Activated CD8-positive, alpha-beta memory T cell treated with anti-CD3 and anti-CD28 coated beads, Interleukin-2, amount 10 ng/mL, durations not matched to agents 7 days and 5 days (primary cell): ENCODE results near the gene PTPRU. TPM values are rescaled to one million over a fixed set of nuclear protein-coding genes. Genes with fewer than 3 reads are reported as not detected.

Experiments
- ATAC-seq: fragments of 150-1000 bp; cut with Tn5 transposase; one replicate; pipeline ENCODE4 v1.10.0; 2021; ENCODE audit warnings: moderate library complexity
- CTCF ChIA-PET: fragments of 350-600 bp; sonication (Branson Sonifier 250); formaldehyde crosslinking; loops from one replicate; lab custom pipeline; 2021; ENCODE audit warnings: antibody characterized with exemption; lab: Charles Lee
- DNase-seq: peaks from one replicate; pipeline ENCODE4 v3.0.0-alpha.2; 2020
- H3K27ac Mint-ChIP-seq: one replicate; pipeline ENCODE4 v1.8.0; 2021; ENCODE audit warnings: mild to moderate bottlenecking, mixed read lengths
- H3K27me3 Mint-ChIP-seq: one replicate; pipeline ENCODE4 v1.8.0; 2021; ENCODE audit warnings: mixed read lengths
- H3K36me3 Mint-ChIP-seq: one replicate; pipeline ENCODE4 v1.8.0; 2021; ENCODE audit warnings: mild to moderate bottlenecking, mixed read lengths
- H3K4me1 Mint-ChIP-seq: one replicate; pipeline ENCODE4 v1.8.0; 2021; ENCODE audit warnings: mixed read lengths
- H3K4me3 Mint-ChIP-seq: one replicate; pipeline ENCODE4 v1.8.0; 2021; ENCODE audit warnings: mild to moderate bottlenecking, moderate library complexity, mixed read lengths
- H3K9me3 Mint-ChIP-seq: one replicate; pipeline ENCODE4 v1.8.0; 2022; ENCODE audit warnings: low read depth, mixed read lengths
- total RNA-seq, 2 experiments: library from RNA; stranded (reverse); gene quantifications; one replicate each; pipeline ENCODE4 v1.2.3, GENCODE V29; 2021

The PTPRU gene
- total RNA-seq, 2 experiments from 2014 or later = 0.47 to 0.64 TPM

- DNase-seq = no peak
- H3K4me1 Mint-ChIP-seq = no peaks in the 10 kb centered on the region
- H3K27me3 Mint-ChIP-seq = peaks cover 66% of the 10 kb centered on the region
- no peak overlapping the region for H3K4me3 Mint-ChIP-seq
- H3K27ac Mint-ChIP-seq = no peak overlapping the region
- ATAC-seq = no peak
- no peaks in the 10 kb centered on the region for H3K9me3 Mint-ChIP-seq
- H3K36me3 Mint-ChIP-seq = no peaks in the 10 kb centered on the region
- CTCF ChIA-PET = no interaction called here
These were observed 30.6 kb downstream of the PTPRU start for GRCh38 chr1:29266912-29267311.

DNA sequence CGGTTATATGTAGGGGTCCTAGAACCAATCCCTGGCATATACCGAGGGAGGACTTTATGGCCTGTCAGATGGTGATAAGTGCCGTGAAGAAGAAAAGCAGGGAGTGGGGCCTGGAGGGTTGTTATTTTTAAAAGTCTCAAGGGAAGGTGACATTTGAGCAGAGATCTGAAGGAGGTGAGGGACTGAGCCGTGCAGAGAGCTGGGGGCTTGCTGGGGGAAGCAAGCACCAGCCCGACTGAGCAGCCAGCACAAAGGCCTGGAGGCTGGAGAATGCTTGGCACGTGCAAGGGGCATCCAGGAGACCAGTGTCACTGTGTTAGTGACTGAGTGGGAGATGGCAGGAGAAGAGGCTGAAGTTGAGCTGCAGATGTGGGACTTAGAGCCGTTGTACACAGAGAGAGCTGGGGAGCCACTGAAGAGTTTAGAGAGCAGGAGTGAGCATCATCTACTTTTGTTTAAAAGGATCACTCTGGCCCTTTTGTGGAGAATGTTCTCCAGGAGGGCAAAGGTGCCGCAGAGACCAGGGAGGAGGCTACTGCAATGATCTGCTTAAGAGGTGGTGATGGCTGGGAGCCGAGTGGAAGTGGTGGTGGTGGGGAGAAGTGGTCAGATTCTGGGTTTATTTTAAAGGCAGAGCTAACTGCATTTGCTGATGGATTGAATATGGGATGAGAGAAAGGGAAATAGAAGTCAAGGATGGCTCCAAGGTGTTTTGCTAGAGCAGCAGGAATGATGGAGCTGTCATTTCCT, 31.2 kb downstream of the PTPRU start:
- peaks cover 65% of the 10 kb centered on the region for H3K27me3 Mint-ChIP-seq

DNA sequence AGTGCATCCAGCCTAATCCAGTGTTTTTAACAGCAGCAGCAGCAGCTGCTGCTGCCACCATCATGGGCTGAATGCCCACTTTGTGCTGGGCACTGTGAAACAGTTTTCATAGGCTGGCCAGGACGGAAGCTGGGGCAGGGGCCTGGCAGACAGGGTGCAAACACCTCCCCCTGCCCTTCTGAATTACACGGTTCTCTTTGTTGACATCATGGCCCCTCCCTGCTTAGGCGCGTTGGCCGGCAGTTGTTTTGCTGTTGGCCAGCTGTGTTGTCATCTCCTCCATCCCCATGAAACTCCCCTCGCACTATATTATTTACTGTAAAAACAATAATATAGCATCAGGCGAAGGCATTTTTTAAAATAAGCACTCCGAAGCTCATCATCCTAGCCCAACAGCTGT, 33.1 kb downstream of the PTPRU start:
- H3K27me3 Mint-ChIP-seq = peaks cover 65% of the 10 kb centered on the region
- H3K4me3 Mint-ChIP-seq = no peak overlapping the region
- no peak for DNase-seq
- ATAC-seq = no peak
- H3K36me3 Mint-ChIP-seq = no peaks in the 10 kb centered on the region
- H3K27ac Mint-ChIP-seq = no peak overlapping the region
- no peaks in the 10 kb centered on the region for H3K9me3 Mint-ChIP-seq
- CTCF ChIA-PET = no interaction called here
- no peaks in the 10 kb centered on the region for H3K4me1 Mint-ChIP-seq

More for the DNA sequence above, 31.2 kb downstream of the PTPRU start:
- Mint-ChIP-seq H3K4me1 (no peaks in the 10 kb centered on the region), H3K4me3 (no peak overlapping the region), H3K27ac (no peak overlapping the region), H3K36me3 (no peaks in the 10 kb centered on the region), H3K9me3 (no peaks in the 10 kb centered on the region)
- DNase-seq (no peak), ATAC-seq (no peak)
- CTCF ChIA-PET = no interaction called here

- no peak for ATAC-seq
- H3K4me3 Mint-ChIP-seq = no peak overlapping the region
- no peak overlapping the region for H3K27ac Mint-ChIP-seq
- DNase-seq = no peak
- H3K36me3 Mint-ChIP-seq = no peaks in the 10 kb centered on the region
- no peaks in the 10 kb centered on the region for H3K4me1 Mint-ChIP-seq
- CTCF ChIA-PET = no interaction called here
- no peaks in the 10 kb centered on the region for H3K9me3 Mint-ChIP-seq
- H3K27me3 Mint-ChIP-seq = peaks cover 56% of the 10 kb centered on the region
These were observed 34.7 kb downstream of the PTPRU start for GRCh38 chr1:29270929-29271521.

- H3K9me3 Mint-ChIP-seq = no peaks in the 10 kb centered on the region
- H3K27me3 Mint-ChIP-seq = peaks cover 51% of the 10 kb centered on the region
- H3K27ac Mint-ChIP-seq = no peak overlapping the region
- no peak for ATAC-seq
- H3K4me3 Mint-ChIP-seq = no peak overlapping the region
- H3K36me3 Mint-ChIP-seq = no peaks in the 10 kb centered on the region
- no peak for DNase-seq
- no peaks in the 10 kb centered on the region for H3K4me1 Mint-ChIP-seq
- CTCF ChIA-PET = no interaction called here
These were observed 35.4 kb downstream of the PTPRU start for GRCh38 chr1:29271724-29272123.

DNA sequence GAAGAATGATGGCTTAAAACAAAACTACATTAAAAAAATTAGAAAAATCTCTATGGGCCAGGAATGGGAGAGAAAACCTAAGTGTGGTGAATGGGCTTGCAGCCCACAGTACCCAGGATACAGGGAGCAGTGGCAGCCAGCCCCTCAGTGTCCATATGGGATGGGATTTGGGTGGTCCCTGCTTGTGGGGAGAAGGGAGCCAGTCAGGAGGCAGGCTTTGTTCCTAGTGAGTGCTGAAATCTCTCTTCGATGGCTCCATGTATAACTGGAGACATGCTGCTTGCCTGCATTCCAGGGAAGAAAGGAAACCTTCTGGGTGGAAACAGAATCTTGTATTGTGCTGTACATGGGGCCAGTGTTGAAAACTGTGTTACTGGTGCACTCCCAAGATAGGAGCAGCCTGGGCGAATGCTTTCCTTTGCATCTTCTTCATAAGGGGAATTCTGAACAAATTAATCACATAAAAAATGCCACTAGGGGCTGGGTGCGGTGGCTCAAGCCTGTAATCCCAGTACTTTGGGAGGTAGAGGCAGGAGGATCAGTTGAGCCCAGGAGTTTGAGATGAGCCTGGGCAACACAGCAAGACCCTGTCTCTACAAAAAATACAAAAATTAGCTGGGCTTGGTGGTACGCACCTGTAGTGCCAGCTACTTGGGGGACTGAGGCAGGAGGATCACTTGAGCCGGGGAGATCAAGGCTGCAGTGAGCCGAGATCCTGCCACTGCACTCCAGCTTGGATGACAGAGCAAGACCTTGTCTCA, 36.0 kb downstream of the PTPRU start:
- Mint-ChIP-seq H3K9me3 (no peaks in the 10 kb centered on the region), H3K27me3 (peaks cover 47% of the 10 kb centered on the region), H3K4me1 (no peaks in the 10 kb centered on the region), H3K36me3 (no peaks in the 10 kb centered on the region), H3K4me3 (no peak overlapping the region), H3K27ac (no peak overlapping the region)
- CTCF ChIA-PET = no interaction called here
- ATAC-seq = no peak
- no peak for DNase-seq

GRCh38 chr1:29275435-29275834, 39.1 kb downstream of the PTPRU start:
- Mint-ChIP-seq H3K4me1 (no peaks in the 10 kb centered on the region), H3K9me3 (no peaks in the 10 kb centered on the region), H3K27ac (no peak overlapping the region), H3K4me3 (no peak overlapping the region), H3K36me3 (no peaks in the 10 kb centered on the region), H3K27me3 (peaks cover 29% of the 10 kb centered on the region)
- ATAC-seq (no peak), DNase-seq (no peak)
- CTCF ChIA-PET = no interaction called here

DNA sequence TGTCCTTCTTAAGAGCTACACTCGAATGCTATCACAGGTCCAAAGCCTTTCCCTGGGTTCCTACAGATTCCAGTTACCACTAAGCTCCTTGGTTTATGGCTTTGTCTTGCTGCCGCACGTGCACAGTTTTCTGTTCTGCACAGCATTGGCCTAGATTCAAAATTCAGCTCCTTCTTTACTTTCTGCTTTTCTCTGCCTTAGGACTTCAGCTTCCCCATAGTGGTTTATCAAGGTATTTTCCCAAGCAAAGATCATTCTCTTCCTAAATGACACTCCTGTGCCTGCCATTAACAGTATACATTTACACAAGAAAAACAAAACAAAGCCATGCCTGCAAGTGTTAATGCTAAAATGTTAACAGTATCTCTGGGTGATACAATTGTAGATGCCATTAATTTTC, 41.8 kb downstream of the PTPRU start:
- H3K27me3 Mint-ChIP-seq = peaks cover 9% of the 10 kb centered on the region
- no peak overlapping the region for H3K27ac Mint-ChIP-seq
- no peaks in the 10 kb centered on the region for H3K4me1 Mint-ChIP-seq
- DNase-seq = no peak
- ATAC-seq = no peak
- CTCF ChIA-PET = no interaction called here
- no peak overlapping the region for H3K4me3 Mint-ChIP-seq
- H3K9me3 Mint-ChIP-seq = no peaks in the 10 kb centered on the region
- H3K36me3 Mint-ChIP-seq = no peaks in the 10 kb centered on the region

- no peak for DNase-seq
- CTCF ChIA-PET = no interaction called here
- no peak for ATAC-seq
- no peak overlapping the region for H3K4me3 Mint-ChIP-seq
- peaks cover 9% of the 10 kb centered on the region for H3K27me3 Mint-ChIP-seq
- no peaks in the 10 kb centered on the region for H3K4me1 Mint-ChIP-seq
- no peaks in the 10 kb centered on the region for H3K9me3 Mint-ChIP-seq
- no peaks in the 10 kb centered on the region for H3K36me3 Mint-ChIP-seq
- H3K27ac Mint-ChIP-seq = no peak overlapping the region
These were observed 43.1 kb downstream of the PTPRU start for GRCh38 chr1:29279406-29279805.

- no peak for DNase-seq
These were observed 43.6 kb downstream of the PTPRU start for GRCh38 chr1:29279951-29280391.

DNA sequence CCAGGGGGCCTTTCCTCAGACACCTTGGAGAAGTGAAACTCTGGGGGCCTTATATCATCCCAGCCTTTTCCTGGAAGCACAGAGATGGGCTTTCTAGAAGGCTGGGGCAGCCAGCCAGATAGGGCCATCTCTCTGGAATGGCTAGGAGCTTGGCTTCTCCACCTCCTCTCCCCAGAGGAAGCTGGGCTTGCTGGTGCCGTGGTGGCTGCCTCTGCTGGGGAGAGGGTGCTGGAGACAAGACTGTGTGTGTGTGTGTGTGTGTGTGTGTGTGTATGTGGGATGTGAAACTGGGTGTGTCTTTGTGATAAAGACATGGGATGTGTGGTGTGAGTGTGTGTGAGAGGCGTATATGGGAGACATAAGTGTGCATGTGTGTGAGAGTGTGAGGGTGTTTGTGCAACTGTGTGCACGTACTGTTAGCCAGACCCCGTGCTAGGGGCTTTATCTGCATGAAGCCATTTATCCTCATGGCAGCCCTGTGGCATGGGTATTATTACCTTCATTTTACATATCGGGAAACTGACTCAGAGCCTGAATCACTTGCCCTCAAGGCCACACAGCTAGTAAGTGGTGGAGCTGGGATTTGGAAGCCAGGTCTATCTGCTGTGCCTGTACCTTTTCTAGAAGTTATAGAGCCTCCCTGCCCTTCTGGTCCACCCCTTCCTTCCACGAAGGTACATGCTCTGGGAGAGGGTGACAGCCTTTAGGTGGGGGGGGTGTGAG, 44.2 kb downstream of the PTPRU start:
- Mint-ChIP-seq H3K27me3 (peaks cover 6% of the 10 kb centered on the region), H3K4me1 (no peaks in the 10 kb centered on the region), H3K27ac (no peak overlapping the region), H3K36me3 (no peaks in the 10 kb centered on the region), H3K9me3 (no peaks in the 10 kb centered on the region), H3K4me3 (no peak overlapping the region)
- DNase-seq (no peak), ATAC-seq (no peak)
- CTCF ChIA-PET = no interaction called here

More at GRCh38 chr1:29279951-29280391, 43.6 kb downstream of the PTPRU start:
- Mint-ChIP-seq H3K36me3 (no peaks in the 10 kb centered on the region), H3K27ac (no peak overlapping the region), H3K9me3 (no peaks in the 10 kb centered on the region), H3K4me3 (no peak overlapping the region), H3K27me3 (peaks cover 9% of the 10 kb centered on the region), H3K4me1 (no peaks in the 10 kb centered on the region)
- CTCF ChIA-PET = no interaction called here
- no peak for ATAC-seq

DNA sequence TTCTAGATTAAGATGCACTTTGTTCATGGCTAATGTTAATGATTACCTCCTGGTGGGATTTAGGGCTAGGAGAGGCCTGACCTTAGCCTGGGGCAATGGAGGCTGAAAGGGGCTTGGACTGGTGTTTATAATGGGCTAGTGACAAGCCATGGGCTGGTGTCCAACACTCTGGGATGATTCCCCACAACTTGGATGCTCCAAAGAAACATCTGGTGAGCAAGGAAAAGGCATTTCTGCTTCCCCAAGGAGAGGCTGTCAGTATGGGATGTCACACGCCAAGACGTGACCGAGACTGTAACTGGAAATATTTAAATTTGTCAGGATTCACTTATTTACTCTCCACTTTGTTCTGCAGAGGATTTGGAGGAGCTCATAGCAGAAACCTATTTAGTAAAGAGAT, 45.2 kb downstream of the PTPRU start:
- no peak overlapping the region for H3K27ac Mint-ChIP-seq
- DNase-seq (no peak), ATAC-seq (no peak)
- no peaks in the 10 kb centered on the region for H3K9me3 Mint-ChIP-seq
- H3K4me1 Mint-ChIP-seq = no peaks in the 10 kb centered on the region
- CTCF ChIA-PET = no interaction called here
- no peak overlapping the region for H3K4me3 Mint-ChIP-seq
- H3K27me3 Mint-ChIP-seq = peaks cover 6% of the 10 kb centered on the region
- no peaks in the 10 kb centered on the region for H3K36me3 Mint-ChIP-seq

DNA sequence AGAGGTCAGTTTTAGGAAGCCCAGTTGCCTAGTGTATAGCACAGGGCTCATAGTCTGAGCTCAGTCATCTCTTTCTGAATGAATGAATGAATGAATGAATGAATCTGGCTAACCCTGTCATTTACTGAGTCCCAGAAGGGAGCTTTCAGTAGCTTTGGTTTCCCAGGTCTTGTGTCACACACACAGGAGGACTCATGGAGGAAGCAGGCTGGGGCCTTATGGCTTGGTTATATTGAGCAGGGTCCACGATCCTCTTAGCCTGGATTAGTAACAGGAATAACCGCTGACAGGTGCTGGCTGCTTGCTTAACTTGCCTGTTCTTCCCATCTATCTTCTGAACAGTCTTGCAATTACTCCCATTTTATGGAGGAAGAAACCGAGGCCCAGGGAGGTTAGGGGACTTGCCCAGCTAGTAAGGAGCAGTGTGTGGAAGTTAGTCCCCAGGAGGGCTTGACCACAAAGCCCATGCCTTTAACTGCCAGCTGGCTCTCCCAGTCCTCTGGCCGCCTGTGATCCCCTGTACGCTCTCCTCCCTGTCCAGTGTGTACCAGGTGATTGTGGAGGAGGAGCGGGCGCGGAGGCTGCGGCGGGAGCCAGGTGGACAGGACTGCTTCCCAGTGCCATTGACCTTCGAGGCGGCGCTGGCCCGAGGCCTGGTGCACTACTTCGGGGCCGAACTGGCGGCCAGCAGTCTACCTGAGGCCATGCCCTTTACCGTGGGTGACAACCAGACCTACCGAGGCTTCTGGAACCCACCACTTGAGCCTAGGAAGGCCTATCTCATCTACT, 46.0 kb downstream of the PTPRU start:
- Mint-ChIP-seq H3K4me1 (no peaks in the 10 kb centered on the region), H3K4me3 (no peak overlapping the region), H3K36me3 (no peaks in the 10 kb centered on the region), H3K9me3 (no peaks in the 10 kb centered on the region), H3K27me3 (peaks cover 2% of the 10 kb centered on the region), H3K27ac (no peak overlapping the region)
- no peak for ATAC-seq
- no peak for DNase-seq
- CTCF ChIA-PET = no interaction called here
